Epithelial cell of esophagus (primary cell): ENCODE results near the gene GPC5.
A peak's percentile ranks its signal among the peaks of the same experiment; 100 is the strongest.

Source experiments
- DNase-seq: peaks from one replicate; pipeline ENCODE4 v3.0.0; 2010; ENCODE audit warnings: low read depth
- H3K4me3 ChIP-seq: 2 replicates; pipeline ENCODE4 v1.5.1; 2011; ENCODE audit warnings: mild to moderate bottlenecking, low read length, control low read depth
- TF ChIP-seq, protein P1 (sequence below): IDR thresholded peaks from 2 replicates; pipeline ENCODE4 v1.5.1; 2011; ENCODE audit warnings: low read depth, mild to moderate bottlenecking, low read length, control low read depth, inconsistent platforms; ENCODE audit not compliant: insufficient read depth; ENCODE audit errors: missing control alignments

GPC5 gene

DNA sequence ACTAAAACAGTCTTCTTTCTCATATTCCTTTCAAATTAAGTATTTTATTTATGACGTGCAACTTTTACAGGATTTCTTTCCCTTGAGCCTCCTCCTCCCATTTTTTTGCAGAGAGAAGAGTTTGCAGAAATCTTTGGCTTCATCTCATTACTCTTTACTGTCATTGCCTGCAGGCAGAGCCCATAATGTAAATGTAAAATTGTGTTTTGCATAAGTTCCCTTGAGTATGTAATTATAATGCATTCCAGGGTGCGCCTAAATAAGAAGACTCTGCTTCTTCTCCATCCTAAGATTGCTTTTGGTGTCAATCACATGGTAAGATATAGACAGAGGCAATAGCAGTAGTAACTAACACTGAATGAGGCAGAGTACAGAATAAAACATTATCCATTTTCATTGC, 27.9 kb upstream of the GPC5 start:
- TF ChIP-seq, protein P1, sequence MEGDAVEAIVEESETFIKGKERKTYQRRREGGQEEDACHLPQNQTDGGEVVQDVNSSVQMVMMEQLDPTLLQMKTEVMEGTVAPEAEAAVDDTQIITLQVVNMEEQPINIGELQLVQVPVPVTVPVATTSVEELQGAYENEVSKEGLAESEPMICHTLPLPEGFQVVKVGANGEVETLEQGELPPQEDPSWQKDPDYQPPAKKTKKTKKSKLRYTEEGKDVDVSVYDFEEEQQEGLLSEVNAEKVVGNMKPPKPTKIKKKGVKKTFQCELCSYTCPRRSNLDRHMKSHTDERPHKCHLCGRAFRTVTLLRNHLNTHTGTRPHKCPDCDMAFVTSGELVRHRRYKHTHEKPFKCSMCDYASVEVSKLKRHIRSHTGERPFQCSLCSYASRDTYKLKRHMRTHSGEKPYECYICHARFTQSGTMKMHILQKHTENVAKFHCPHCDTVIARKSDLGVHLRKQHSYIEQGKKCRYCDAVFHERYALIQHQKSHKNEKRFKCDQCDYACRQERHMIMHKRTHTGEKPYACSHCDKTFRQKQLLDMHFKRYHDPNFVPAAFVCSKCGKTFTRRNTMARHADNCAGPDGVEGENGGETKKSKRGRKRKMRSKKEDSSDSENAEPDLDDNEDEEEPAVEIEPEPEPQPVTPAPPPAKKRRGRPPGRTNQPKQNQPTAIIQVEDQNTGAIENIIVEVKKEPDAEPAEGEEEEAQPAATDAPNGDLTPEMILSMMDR, result no peak
- no peak for DNase-seq

DNA sequence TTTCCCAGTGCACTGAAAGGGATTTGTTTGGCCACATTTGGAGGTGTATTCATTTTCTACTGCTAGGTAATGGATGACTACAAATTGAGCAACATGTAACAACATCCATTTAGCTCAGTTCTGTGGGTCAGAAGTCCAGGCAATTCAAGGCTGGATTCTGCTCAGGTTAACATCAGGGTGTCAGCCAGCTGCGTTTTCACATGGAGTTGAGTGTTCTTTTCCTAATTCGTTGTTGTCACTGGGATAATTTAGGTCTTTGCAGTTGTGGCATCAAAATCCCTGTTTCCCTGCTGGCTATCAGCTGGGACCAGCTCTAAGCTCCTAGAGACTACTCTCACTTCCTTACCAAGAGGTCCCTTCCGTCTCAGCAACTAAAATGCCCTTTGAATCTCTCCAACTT, 25.5 kb upstream of the GPC5 start:
- TF ChIP-seq, protein P1, result no peak
- no peak overlapping the region for H3K4me3 ChIP-seq
- no peak for DNase-seq

More for the DNA sequence above, 27.9 kb upstream of the GPC5 start:
- no peak overlapping the region for H3K4me3 ChIP-seq

DNA sequence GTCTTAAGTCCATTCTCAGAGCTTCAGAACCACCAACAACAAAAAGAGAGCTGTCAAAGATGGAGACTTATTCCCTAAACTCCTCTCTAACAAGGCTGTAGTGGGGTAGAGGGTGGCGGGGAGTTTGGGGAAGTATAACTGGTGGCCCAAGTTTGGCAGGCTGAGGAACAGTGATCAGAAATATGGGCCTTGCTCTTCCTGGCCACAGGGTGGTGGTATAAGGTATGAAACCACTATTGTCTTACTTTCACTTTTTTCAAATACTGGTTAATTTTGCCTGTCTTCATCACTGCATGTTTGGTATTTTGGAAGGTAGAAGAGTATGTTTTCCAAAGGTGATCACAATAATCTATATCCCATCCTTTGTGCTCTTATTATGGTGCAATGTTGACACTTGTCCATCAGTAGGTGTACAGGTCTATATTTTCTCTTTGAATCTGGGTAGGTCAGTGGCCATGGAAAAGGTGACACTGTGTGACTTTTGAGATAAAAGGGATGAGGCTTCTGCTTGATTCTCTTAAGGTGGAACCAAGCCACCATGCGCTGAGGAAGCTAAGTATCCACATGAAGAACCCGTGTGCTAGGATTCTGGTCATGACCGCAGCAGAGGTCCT, 23.2 kb upstream of the GPC5 start:
- TF ChIP-seq, protein P1, result peak; percentile 53
- H3K4me3 ChIP-seq, result no peak overlapping the region
- DNase-seq, result peak; percentile 15

DNA sequence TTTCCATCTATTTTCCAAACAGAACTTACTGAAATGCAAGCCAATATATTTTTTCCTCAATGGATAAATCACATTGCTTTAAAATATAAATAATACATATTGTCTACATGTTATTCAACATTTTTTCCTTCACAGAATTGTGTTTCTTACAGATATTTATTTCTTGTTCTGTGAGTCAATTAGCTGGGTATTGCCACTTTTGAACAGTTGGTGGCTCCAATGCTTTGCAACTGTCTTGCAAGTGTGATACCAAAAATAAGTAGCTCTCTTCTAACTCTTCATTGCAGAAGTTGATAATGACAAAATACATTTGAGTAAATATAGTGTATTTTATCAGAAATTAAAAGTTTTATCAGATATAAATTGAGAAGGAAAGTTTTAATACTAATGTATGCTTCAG, 17.1 kb upstream of the GPC5 start:
- DNase-seq, result peak; percentile 36
- TF ChIP-seq, protein P1, result peak; percentile 38

DNA sequence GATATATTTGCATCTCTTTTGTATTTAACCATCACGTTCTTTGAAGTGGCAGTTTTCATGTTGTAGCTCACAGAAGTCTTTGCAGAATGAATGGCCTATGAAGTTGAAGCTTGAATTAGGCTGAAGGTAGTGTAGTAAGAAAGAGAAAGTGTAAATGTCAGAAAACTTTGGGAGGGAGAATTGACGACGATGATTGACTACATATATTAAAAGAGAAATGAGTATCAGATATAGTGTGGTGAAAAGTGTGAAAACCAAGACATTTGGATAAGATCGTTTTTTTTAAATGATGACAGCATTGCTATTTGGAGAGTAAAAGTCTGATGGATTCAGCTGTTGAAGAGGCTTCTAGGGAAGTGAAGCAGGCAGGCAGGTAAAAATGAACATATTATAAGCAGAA, 14.6 kb upstream of the GPC5 start:
- no peak for DNase-seq
- no peak overlapping the region for H3K4me3 ChIP-seq
- TF ChIP-seq, protein P1, result no peak

More for the DNA sequence above, 17.1 kb upstream of the GPC5 start:
- no peak overlapping the region for H3K4me3 ChIP-seq

DNA sequence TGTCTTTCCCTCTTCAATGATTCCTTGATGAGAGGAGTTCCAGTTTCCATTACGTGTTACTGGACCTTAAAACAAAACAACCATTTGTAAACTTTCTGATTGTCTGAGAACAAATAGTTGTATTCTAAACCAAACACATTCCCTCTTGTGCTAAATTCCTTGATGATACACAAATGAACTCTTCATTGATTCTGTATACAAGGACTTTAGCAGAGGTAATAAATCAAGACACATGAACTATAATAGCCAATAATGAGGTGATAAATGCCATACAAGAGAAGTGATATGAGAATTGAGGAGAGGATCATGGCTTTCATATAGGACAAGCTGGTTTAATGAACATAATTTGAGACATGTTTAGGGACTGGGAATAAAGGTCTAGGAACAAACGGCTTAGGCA, 13.5 kb upstream of the GPC5 start:
- H3K4me3 ChIP-seq, result no peak overlapping the region
- TF ChIP-seq, protein P1, result no peak
- DNase-seq, result no peak

DNA sequence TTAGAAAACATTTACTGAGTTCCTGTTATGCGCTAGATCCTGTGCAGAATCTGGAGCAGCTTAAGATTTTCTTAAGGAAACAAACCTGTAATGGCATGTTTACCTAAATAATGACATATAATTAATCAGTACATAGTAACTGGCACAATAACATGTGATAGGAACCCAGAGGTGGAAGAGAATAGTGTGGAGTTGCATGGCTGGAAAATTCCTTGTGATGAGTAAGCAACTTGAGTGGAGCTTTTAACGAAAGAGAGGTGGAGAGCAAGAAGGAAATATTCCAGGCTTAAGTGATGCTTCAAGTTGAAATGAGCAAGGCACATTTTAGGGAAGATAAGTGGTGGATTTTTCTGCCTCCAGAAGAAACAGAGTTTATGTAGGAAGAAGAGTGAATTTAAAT, 9.2 kb upstream of the GPC5 start:
- TF ChIP-seq, protein P1, result no peak
- H3K4me3 ChIP-seq, result no peak overlapping the region
- peak; percentile 24 for DNase-seq
